Measurements from ENCODE around the gene ARHGAP42. TPM values are rescaled to one million over a fixed set of nuclear protein-coding genes. Genes with fewer than 3 reads are reported as not detected.

ARHGAP42 gene
- total RNA-seq, 4 donors from 2014 or later: 5.1 to 10.6 (median 8.0) TPM

DNA sequence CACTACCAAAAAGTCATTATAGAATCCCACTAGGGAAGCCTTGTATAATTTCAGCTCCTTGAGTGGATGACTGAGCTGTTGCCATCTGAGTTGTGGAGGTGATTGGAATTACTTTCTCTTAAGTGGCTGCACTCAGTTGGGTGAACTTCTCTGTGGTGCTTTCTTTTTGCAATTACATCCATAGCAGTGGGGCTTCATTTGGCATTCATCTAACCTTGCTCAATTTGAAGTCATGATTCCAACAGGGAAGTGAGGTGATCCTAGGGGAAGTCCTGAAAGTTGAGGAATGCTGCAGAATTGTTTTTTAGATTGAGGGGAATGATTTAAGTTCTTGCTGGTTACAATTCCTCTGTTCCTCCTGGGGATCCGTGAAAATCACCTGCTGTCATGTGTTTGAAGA lies 39.6 kb downstream of the ARHGAP42 start:
- H3K36me3 ChIP-seq: no peaks in the 10 kb centered on the region
- H3K4me3 ChIP-seq: no peak overlapping the region
- TF ChIP-seq POLR2AphosphoS5 (IDR thresholded peaks at IDR 0.05): no peak
- TF ChIP-seq, protein P1, sequence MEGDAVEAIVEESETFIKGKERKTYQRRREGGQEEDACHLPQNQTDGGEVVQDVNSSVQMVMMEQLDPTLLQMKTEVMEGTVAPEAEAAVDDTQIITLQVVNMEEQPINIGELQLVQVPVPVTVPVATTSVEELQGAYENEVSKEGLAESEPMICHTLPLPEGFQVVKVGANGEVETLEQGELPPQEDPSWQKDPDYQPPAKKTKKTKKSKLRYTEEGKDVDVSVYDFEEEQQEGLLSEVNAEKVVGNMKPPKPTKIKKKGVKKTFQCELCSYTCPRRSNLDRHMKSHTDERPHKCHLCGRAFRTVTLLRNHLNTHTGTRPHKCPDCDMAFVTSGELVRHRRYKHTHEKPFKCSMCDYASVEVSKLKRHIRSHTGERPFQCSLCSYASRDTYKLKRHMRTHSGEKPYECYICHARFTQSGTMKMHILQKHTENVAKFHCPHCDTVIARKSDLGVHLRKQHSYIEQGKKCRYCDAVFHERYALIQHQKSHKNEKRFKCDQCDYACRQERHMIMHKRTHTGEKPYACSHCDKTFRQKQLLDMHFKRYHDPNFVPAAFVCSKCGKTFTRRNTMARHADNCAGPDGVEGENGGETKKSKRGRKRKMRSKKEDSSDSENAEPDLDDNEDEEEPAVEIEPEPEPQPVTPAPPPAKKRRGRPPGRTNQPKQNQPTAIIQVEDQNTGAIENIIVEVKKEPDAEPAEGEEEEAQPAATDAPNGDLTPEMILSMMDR (IDR thresholded peaks at IDR 0.05): no peak
- no peak for TF ChIP-seq POLR2A (IDR thresholded peaks at IDR 0.05; ENCODE audit: low read depth)
- no peak for TF ChIP-seq EP300 (IDR thresholded peaks at IDR 0.05)
- no peaks in the 10 kb centered on the region for H3K27me3 ChIP-seq
- intact Hi-C loops (cut with DNase I): no loop called here
- no peaks in the 10 kb centered on the region for H3K9me3 ChIP-seq
- no peak overlapping the region for H3K27ac ChIP-seq (replicated peaks in 1 of 4)
- peaks cover 0 to 17% (median 0%) of the 10 kb centered on the region in 4 donors for H3K4me1 ChIP-seq
- 90% methylated on average over 1 of the region's 1 CpG for WGBS
- no peak for DNase-seq (ENCODE audit: extremely low spot score)

GRCh38 chr11:100727410-100727809 lies 40.3 kb downstream of the ARHGAP42 start:
- WGBS: 70% methylated on average over 9 of the region's 9 CpGs
- H3K9me3 ChIP-seq: no peaks in the 10 kb centered on the region
- intact Hi-C loops (cut with DNase I): no loop called here

GRCh38 chr11:100730266-100730665 lies 43.2 kb downstream of the ARHGAP42 start:
- H3K9me3 ChIP-seq: no peaks in the 10 kb centered on the region
- no peak for DNase-seq (ENCODE audit: extremely low spot score)
- TF ChIP-seq POLR2A (IDR thresholded peaks at IDR 0.05; ENCODE audit: low read depth): no peak
- no peak for TF ChIP-seq POLR2AphosphoS5 (IDR thresholded peaks at IDR 0.05)
- no peak for TF ChIP-seq EP300 (IDR thresholded peaks at IDR 0.05)
- TF ChIP-seq, protein P1 (IDR thresholded peaks at IDR 0.05): no peak
- peaks cover 0 to 17% (median 0%) of the 10 kb centered on the region in 4 donors for H3K4me1 ChIP-seq
- H3K4me3 ChIP-seq: no peak overlapping the region
- no peak overlapping the region for H3K27ac ChIP-seq (replicated peaks in 1 of 4)
- WGBS: 82% methylated on average over 3 of the region's 3 CpGs
- no peaks in the 10 kb centered on the region for H3K27me3 ChIP-seq
- H3K36me3 ChIP-seq: no peaks in the 10 kb centered on the region
- intact Hi-C loops (cut with DNase I): loop anchor here (5.0 kb wide), 1 partner anchor 47 kb away; no protein-coding TSS in a partner anchor

More at GRCh38 chr11:100727410-100727809, 40.3 kb downstream of the ARHGAP42 start:
- no peak for DNase-seq (ENCODE audit: extremely low spot score)
- H3K4me1 ChIP-seq: peaks cover 0 to 17% (median 0%) of the 10 kb centered on the region in 4 donors
- H3K27me3 ChIP-seq: no peaks in the 10 kb centered on the region
- H3K4me3 ChIP-seq: no peak overlapping the region
- no peaks in the 10 kb centered on the region for H3K36me3 ChIP-seq
- no peak overlapping the region for H3K27ac ChIP-seq (replicated peaks in 1 of 4)
- TF ChIP-seq, protein P1 (IDR thresholded peaks at IDR 0.05): no peak
- TF ChIP-seq POLR2A (IDR thresholded peaks at IDR 0.05; ENCODE audit: low read depth): no peak
- no peak for TF ChIP-seq POLR2AphosphoS5 (IDR thresholded peaks at IDR 0.05)
- TF ChIP-seq EP300 (IDR thresholded peaks at IDR 0.05): no peak

DNA sequence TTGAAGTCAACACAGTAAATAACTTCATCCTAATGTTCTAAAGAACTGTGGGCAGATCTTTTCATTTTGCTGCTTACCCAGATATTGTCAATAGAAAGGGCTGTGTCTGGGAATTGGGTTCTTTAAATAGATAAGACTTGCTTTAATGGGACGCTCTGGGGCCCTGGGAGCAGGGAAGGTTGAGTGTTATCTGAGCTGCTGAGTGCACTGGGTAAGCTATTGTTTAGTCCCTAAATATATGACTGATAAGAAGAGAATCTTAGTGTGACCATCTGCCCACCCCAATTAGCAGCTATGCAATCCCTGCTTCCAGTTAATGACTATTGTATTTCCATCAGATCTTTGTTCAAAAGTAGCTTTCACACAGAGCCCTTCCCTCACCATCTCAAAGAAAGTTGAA lies 44.4 kb downstream of the ARHGAP42 start:
- Histone ChIP-seq H3K27ac (replicated peaks in 1 of 4) (no peak overlapping the region), H3K27me3 (no peaks in the 10 kb centered on the region), H3K9me3 (no peaks in the 10 kb centered on the region), H3K4me1 (peaks cover 0 to 17% (median 0%) of the 10 kb centered on the region in 4 donors), H3K36me3 (no peaks in the 10 kb centered on the region), H3K4me3 (no peak overlapping the region)
- WGBS: 88% methylated on average over 1 of the region's 1 CpG
- TF ChIP-seq, protein P1 (IDR thresholded peaks at IDR 0.05): no peak
- TF ChIP-seq EP300 (IDR thresholded peaks at IDR 0.05) (no peak), POLR2AphosphoS5 (IDR thresholded peaks at IDR 0.05) (no peak), POLR2A (IDR thresholded peaks at IDR 0.05; ENCODE audit: low read depth) (no peak)
- no peak for DNase-seq (ENCODE audit: extremely low spot score)
- intact Hi-C loops (cut with DNase I): loop anchor here (5.0 kb wide), 1 partner anchor 46 kb away; no protein-coding TSS in a partner anchor

DNA sequence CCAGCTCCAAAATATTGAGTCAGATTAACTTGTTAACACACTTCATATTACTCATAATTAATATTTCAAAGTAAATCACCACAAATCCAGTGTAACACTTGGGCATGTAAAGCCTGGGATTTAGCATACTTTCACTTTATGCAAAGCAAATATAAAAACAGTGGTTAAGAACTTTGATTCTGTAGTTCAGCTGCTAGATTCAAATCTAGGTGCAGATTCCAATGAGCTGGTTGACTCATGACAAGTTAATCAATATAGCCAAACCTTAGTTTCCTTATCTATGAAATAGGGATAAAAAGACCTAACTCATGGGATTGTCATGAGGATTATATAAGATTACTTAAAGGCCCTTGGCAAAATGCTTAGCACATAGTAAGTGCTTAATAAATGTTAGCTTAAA lies 45.9 kb downstream of the ARHGAP42 start:
- no peak for TF ChIP-seq POLR2A (IDR thresholded peaks at IDR 0.05; ENCODE audit: low read depth)
- no peak for TF ChIP-seq EP300 (IDR thresholded peaks at IDR 0.05)
- TF ChIP-seq, protein P1 (IDR thresholded peaks at IDR 0.05): no peak
- no peak for TF ChIP-seq POLR2AphosphoS5 (IDR thresholded peaks at IDR 0.05)
- Histone ChIP-seq H3K4me3 (no peak overlapping the region), H3K27ac (replicated peaks in 1 of 4) (no peak overlapping the region), H3K9me3 (no peaks in the 10 kb centered on the region), H3K27me3 (no peaks in the 10 kb centered on the region), H3K36me3 (no peaks in the 10 kb centered on the region), H3K4me1 (peaks cover 0 to 6% (median 0%) of the 10 kb centered on the region in 4 donors)
- no peak for DNase-seq (ENCODE audit: extremely low spot score)
- intact Hi-C loops (cut with DNase I): loop anchor here (5.0 kb wide), 1 partner anchor 44 kb away; no protein-coding TSS in a partner anchor
